HepG2 (cell line): ENCODE data around the gene GK. TPM values are rescaled to one million over a fixed set of nuclear protein-coding genes. Genes with fewer than 3 reads are reported as not detected.

ENCODE experiments used
- CBX1 ChIP-seq: IDR thresholded peaks from one replicate; pipeline ENCODE4 v1.6.1; 2016; ENCODE audit warnings: antibody characterized with exemption, low read depth
- ELK4 ChIP-seq: sonication (generic); formaldehyde crosslinking; IDR thresholded peaks from 2 replicates; pipeline ENCODE4 v1.9.0; 2021; ENCODE audit warnings: missing genetic modification reagents, borderline replicate concordance
- FOXM1 ChIP-seq: sonication (generic); formaldehyde crosslinking; IDR thresholded peaks from 2 replicates; pipeline ENCODE4 v1.5.0; 2020; ENCODE audit warnings: missing genetic modification reagents
- GLI4 ChIP-seq: sonication (generic); formaldehyde crosslinking; IDR thresholded peaks from 2 replicates; pipeline ENCODE4 v1.5.1; 2020; ENCODE audit warnings: missing genetic modification reagents, mild to moderate bottlenecking, moderate library complexity, borderline replicate concordance
- MBNL3 ChIP-seq: fragments of 250-450 bp; sonication (Bioruptor Pico); conservative IDR thresholded peaks from 2 replicates; pipeline ENCODE4 v1.8.0; 2022; ENCODE audit warnings: mild to moderate bottlenecking, inconsistent platforms
- MLX ChIP-seq: IDR thresholded peaks from 2 replicates; pipeline ENCODE4 v1.6.1; 2016
- MXI1 ChIP-seq: IDR thresholded peaks from 3 replicates; pipeline ENCODE4 v1.6.1; 2012; ENCODE audit warnings: low read depth, low read length, inconsistent platforms, borderline replicate concordance
- NR2C2 ChIP-seq: sonication (generic); formaldehyde crosslinking; IDR thresholded peaks from 2 replicates; pipeline ENCODE4 v1.4.0; 2020; ENCODE audit warnings: missing genetic modification reagents, mild to moderate bottlenecking, moderate library complexity, borderline replicate concordance
- NR2F1 ChIP-seq, 2 experiments: fragments of 450-650 bp in 1 of 2; formaldehyde crosslinking in 1 of 2; IDR thresholded peaks; 2 replicates each; pipeline versions ENCODE4 v1.5.0 to v1.6.1; 2016 to 2020; ENCODE audit warnings: mild to moderate bottlenecking in 1 of 2, missing compliant biosample characterization in 1 of 2, missing genetic modification reagents in 1 of 2, moderate library complexity in 1 of 2
- WIZ ChIP-seq: sonication (generic); formaldehyde crosslinking; IDR thresholded peaks from 2 replicates; pipeline ENCODE4 v1.5.1; 2020; ENCODE audit warnings: mild to moderate bottlenecking, missing genetic modification reagents
- ZMAT3 ChIP-seq: sonication (generic); formaldehyde crosslinking; conservative IDR thresholded peaks from 2 replicates; pipeline ENCODE4 v1.7.0; 2021; ENCODE audit warnings: missing genetic modification reagents
- ZMYM4 ChIP-seq: sonication (generic); formaldehyde crosslinking; IDR thresholded peaks from 2 replicates; pipeline ENCODE4 v1.8.1; 2023; ENCODE audit warnings: mild to moderate bottlenecking, missing genetic modification reagents
- ZNF232 ChIP-seq: sonication (generic); formaldehyde crosslinking; IDR thresholded peaks from 2 replicates; pipeline ENCODE4 v1.4.0; 2020; ENCODE audit warnings: missing genetic modification reagents, borderline replicate concordance
- ZNF264 ChIP-seq: sonication (generic); formaldehyde crosslinking; IDR thresholded peaks from 2 replicates; pipeline ENCODE4 v1.4.0; 2020; ENCODE audit warnings: missing genetic modification reagents
- ZNF292 ChIP-seq: sonication (generic); formaldehyde crosslinking; IDR thresholded peaks from 2 replicates; pipeline ENCODE4 v1.8.1; 2022; ENCODE audit warnings: mild to moderate bottlenecking, low read depth, missing genetic modification reagents, borderline replicate concordance
- ZNF432 ChIP-seq: sonication (generic); formaldehyde crosslinking; IDR thresholded peaks from 2 replicates; pipeline ENCODE4 v1.5.0; 2020; ENCODE audit warnings: missing genetic modification reagents, mild to moderate bottlenecking, borderline replicate concordance
- ZNF530 ChIP-seq: sonication (generic); formaldehyde crosslinking; IDR thresholded peaks from 2 replicates; pipeline ENCODE4 v1.5.0; 2020; ENCODE audit warnings: low read depth, mild to moderate bottlenecking, missing genetic modification reagents
- ZNF737 ChIP-seq: sonication (generic); formaldehyde crosslinking; IDR thresholded peaks from 2 replicates; pipeline ENCODE4 v1.5.0; 2020; ENCODE audit warnings: missing genetic modification reagents, mild to moderate bottlenecking, borderline replicate concordance
- polyA plus RNA-seq, 8 experiments: library from polyadenylated mRNA; depleted of rRNA in 3 of 8; stranded (reverse) in 7 of 8; unstranded in 1 of 8; fragments of >200 nt; fragmentation: Illumina TruSeq in 4 of 8; extraction: Trizol in 4 of 8; gene quantifications; 2 replicates each; pipeline versions ENCODE4 v1.2.1 to v1.2.3, GENCODE V29; 2011 to 2016; ENCODE audit warnings: low read depth in 4 of 8, missing spikeins in 1 of 8, mixed read lengths in 1 of 8; ENCODE audit not compliant: insufficient read depth in 1 of 8
- total RNA-seq, 5 experiments: library from RNA; depleted of rRNA; stranded (reverse); fragments of >200 nt; fragmentation: Illumina TruSeq; extraction: Trizol; gene quantifications; 2 replicates each; pipeline ENCODE4 v1.2.3, GENCODE V29; 2016; ENCODE audit warnings: low read depth in 1 of 5
- TF ChIP-seq, protein P1 (sequence below): sonication (generic); formaldehyde crosslinking; IDR thresholded peaks from 2 replicates; pipeline ENCODE4 v1.5.1; 2020; ENCODE audit warnings: mild to moderate bottlenecking, missing genetic modification reagents, borderline replicate concordance

The GK gene
- total and polyA plus RNA-seq, 2 of the 13 experiments (the other 11 are each of a cell fraction or from before 2014, with no cell fraction given), result 64.2 to 265 TPM

DNA sequence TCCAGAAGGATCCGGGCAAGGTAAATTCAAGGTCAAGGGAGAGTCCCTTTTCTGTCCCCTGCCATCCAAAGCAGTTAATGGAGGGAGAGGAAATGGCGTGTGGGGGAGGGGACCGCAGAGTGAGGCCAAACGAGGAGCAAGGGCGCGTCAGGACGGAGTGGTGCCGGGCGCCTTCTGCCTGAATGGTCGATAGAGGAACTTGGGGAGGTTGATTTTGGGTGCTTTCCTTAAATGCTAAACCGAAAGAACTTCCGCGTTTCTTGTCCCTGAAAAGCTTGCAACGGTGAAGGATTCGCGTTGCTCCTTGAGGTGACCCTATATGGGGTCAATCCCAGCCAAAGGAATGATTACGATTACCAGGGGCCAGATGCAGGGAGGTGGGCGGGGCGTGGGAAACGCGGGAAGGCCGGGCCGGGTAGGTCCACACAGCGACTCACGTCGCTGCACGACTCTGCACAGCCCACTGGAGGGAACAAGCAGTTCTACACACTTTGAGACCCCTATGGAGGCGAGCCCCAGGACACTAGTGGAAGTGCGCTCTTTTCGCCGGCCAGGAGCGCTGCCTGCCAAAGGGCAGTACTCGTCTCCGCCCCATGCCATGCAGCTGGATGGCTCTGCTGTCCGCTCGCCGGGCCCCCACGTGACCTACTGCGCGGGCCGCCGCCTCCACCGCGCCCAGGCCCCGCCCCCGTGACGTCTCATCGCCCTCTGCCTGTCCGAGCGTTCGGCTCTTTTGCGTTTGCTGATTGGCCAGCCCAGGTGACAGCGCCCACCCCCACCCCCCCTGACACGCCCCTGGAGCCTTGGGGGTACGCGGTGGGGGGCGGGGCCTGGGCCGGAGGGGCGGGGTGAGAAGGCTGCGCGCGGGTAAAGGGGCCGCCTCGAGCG, 452 bp upstream of the GK start (continued):
- TF ChIP-seq ELK4 (no peak), MXI1 (no peak), NR2F1 (CRISPR knock-in tag; IDR thresholded peaks at IDR 0.05) (no peak), ZMYM4 (CRISPR knock-in tag) (peak; percentile 76), WIZ (CRISPR knock-in tag) (no peak), ZNF432 (CRISPR knock-in tag) (no peak), ZMAT3 (CRISPR knock-in tag) (peak; percentile 90), ZNF530 (CRISPR knock-in tag) (no peak), MLX (CRISPR knock-in tag) (no peak), MBNL3 (no peak), ZNF232 (CRISPR knock-in tag) (0 out of 2 replicates have a peak, but pooled peaks have one; percentile 25), NR2C2 (0 out of 2 replicates have a peak, but pooled peaks have one; percentile 37), CBX1 (peak; percentile 56), ZNF264 (CRISPR knock-in tag) (no peak), ZNF292 (CRISPR knock-in tag) (no peak), ZNF737 (CRISPR knock-in tag) (no peak), GLI4 (CRISPR knock-in tag) (no peak), FOXM1 (CRISPR knock-in tag) (no peak)
- TF ChIP-seq, protein P1, sequence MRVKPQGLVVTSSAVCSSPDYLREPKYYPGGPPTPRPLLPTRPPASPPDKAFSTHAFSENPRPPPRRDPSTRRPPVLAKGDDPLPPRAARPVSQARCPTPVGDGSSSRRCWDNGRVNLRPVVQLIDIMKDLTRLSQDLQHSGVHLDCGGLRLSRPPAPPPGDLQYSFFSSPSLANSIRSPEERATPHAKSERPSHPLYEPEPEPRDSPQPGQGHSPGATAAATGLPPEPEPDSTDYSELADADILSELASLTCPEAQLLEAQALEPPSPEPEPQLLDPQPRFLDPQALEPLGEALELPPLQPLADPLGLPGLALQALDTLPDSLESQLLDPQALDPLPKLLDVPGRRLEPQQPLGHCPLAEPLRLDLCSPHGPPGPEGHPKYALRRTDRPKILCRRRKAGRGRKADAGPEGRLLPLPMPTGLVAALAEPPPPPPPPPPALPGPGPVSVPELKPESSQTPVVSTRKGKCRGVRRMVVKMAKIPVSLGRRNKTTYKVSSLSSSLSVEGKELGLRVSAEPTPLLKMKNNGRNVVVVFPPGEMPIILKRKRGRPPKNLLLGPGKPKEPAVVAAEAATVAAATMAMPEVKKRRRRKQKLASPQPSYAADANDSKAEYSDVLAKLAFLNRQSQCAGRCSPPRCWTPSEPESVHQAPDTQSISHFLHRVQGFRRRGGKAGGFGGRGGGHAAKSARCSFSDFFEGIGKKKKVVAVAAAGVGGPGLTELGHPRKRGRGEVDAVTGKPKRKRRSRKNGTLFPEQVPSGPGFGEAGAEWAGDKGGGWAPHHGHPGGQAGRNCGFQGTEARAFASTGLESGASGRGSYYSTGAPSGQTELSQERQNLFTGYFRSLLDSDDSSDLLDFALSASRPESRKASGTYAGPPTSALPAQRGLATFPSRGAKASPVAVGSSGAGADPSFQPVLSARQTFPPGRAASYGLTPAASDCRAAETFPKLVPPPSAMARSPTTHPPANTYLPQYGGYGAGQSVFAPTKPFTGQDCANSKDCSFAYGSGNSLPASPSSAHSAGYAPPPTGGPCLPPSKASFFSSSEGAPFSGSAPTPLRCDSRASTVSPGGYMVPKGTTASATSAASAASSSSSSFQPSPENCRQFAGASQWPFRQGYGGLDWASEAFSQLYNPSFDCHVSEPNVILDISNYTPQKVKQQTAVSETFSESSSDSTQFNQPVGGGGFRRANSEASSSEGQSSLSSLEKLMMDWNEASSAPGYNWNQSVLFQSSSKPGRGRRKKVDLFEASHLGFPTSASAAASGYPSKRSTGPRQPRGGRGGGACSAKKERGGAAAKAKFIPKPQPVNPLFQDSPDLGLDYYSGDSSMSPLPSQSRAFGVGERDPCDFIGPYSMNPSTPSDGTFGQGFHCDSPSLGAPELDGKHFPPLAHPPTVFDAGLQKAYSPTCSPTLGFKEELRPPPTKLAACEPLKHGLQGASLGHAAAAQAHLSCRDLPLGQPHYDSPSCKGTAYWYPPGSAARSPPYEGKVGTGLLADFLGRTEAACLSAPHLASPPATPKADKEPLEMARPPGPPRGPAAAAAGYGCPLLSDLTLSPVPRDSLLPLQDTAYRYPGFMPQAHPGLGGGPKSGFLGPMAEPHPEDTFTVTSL (CRISPR knock-in tag), result peak; percentile 21; the same call in 1 of the 2 replicates
